NT2/D1 (cell line): ENCODE measurements around the gene RAB40B.

Source experiments
- SUZ12 ChIP-seq: IDR thresholded peaks from 2 replicates; pipeline ENCODE4 v1.6.1; 2011; ENCODE audit not compliant: insufficient read length, insufficient read depth; ENCODE audit errors: extremely low read depth
- YY1 ChIP-seq: IDR thresholded peaks from 2 replicates; pipeline ENCODE4 v1.6.1; 2011; ENCODE audit not compliant: insufficient read length, insufficient read depth

DNA sequence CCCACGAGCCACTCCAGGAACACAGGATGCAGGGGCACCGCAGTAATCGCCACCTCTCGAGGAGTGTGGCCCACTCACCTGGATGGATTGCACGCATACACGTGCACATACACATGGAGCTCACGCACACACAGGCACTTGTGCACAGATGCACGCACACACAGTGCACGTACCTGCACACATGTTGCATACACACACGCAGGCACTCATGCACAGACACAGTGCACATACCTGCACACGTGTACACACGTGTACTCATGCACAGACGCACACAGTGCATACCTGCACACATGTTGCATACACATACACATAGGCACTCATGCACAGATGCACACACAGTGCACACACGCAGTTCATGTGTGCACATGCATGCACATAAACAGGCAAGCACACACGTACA is 38.6 kb downstream of the RAB40B start:
- TF ChIP-seq SUZ12, result no peak
- no peak for TF ChIP-seq YY1
